GM20000 (cell line): ENCODE data around the gene RAPH1.

Experiments used
- DNase-seq: peaks from one replicate; pipeline ENCODE4 v3.0.0; 2012; ENCODE audit warnings: low spot score
- CTCF ChIP-seq: IDR thresholded peaks from 2 replicates; pipeline ENCODE4 v1.5.1; 2012; ENCODE audit warnings: mild to moderate bottlenecking, control low read depth; ENCODE audit errors: extremely low read depth, missing control alignments

Gene RAPH1

DNA sequence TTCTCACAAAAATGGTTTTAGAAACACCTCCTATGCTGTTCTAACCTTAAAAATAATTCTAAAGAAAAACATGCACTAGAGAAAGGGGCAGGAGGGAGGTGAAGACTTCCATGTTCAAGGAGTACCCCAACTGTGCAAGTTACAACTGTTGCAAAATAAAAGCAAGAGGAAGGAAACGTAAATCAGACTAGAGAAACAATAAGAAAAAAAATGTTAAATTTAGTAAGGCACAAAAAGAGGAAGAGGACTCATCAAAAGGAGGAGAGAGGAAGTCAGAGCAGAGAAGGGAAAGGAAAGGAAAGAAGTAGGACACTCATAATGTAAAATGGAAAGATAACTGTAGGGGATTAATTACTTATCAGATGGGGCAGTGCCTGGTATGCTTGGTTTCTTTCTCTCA, 34.1 kb downstream of the RAPH1 start:
- no peak for TF ChIP-seq CTCF

DNA sequence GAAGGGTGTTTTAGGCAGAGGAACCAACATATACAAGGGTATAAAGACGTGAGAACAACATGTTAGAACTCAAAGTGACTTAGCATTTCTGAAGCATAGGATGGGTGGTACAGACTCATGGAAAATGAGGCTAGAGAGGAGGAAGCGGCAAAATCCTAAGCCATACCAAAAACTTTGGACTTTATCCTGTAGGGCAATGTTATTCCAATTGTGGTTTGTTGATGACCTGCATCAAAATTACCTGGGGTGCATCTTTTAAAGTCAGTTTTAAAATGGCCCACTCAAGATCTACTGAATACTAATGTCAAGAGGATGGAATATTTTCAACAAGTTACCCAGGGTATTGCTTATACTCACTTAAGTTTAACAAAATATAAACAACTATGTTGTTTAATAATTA, 34.8 kb downstream of the RAPH1 start:
- no peak for TF ChIP-seq CTCF
- no peak for DNase-seq

More for the DNA sequence above, 34.1 kb downstream of the RAPH1 start:
- DNase-seq, result no peak

DNA sequence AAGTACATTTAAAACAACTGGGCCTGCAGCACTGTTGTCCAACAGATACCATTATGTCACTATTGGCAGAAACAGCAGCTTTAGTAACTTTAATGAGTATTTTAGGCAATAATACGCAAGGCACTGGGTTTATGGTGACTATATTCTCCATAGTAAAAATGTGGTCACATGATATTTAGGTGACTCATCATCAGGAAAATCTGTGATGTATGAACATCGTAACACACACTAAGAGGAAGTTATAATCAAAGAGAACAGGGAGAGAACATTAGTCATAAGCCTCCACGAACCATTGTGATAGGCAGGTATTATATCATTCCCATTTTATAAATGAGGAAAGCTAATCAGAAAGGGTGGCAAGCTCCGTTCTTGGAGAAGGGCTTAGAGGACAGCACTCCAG, 36.9 kb downstream of the RAPH1 start:
- TF ChIP-seq CTCF, result no peak
- DNase-seq, result no peak

GRCh38 chr2:203492965-203493364, 42.1 kb downstream of the RAPH1 start:
- no peak for DNase-seq
- TF ChIP-seq CTCF, result no peak

GRCh38 chr2:203490391-203490790, 44.7 kb downstream of the RAPH1 start:
- DNase-seq, result no peak

DNA sequence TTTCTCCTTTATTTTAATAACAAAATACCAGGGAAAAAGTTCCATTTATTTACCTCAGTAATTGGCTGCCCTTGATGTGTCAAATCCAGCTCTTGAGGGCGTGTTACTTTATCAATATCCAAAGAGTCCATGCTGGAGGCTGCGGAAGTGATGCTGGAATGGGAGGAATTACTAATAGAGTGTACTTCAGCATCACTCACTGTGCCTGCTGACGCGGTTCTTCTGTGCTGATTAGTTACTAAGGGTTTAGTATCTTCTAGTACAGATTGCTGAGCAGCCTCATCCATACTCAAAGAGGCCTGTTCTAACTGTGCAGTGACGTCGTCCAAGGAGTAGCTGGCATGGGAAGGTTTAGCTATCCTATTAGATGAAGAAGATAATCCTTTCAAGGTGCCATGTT, 45.6 kb downstream of the RAPH1 start:
- DNase-seq, result no peak
- TF ChIP-seq CTCF, result no peak

More at GRCh38 chr2:203490391-203490790, 44.7 kb downstream of the RAPH1 start:
- TF ChIP-seq CTCF, result no peak

GRCh38 chr2:203484266-203485112, 50.6 kb downstream of the RAPH1 start:
- peak; percentile 34 for DNase-seq
- TF ChIP-seq CTCF, result peak; percentile 68
